Activated naive CD8-positive, alpha-beta T cell treated with anti-CD3 and anti-CD28 coated beads, Interleukin-2, amount 50 U/mL, for 24 hours (primary cell): Measurements from ENCODE around the gene PEX7.
"Not testable (repeated sequence)": the region's sequence is repeated elsewhere in the genome, so short reads cannot be mapped to it uniquely, and the experiment has no call there.

Experiments used
- ATAC-seq: fragments of 150-1000 bp; cut with Tn5 transposase; one replicate; pipeline ENCODE4 v1.10.0; 2021
- DNase-seq: peaks from one replicate; pipeline ENCODE4 v3.0.0; 2021
- H3K27ac Mint-ChIP-seq: one replicate; pipeline ENCODE4 v1.8.0; 2021; ENCODE audit warnings: mild to moderate bottlenecking, mixed read lengths
- H3K27me3 Mint-ChIP-seq: one replicate; pipeline ENCODE4 v1.8.0; 2021; ENCODE audit warnings: mixed read lengths
- H3K36me3 Mint-ChIP-seq: one replicate; pipeline ENCODE4 v1.8.0; 2021; ENCODE audit warnings: low read depth, mixed read lengths
- H3K4me1 Mint-ChIP-seq: one replicate; pipeline ENCODE4 v1.8.0; 2021; ENCODE audit warnings: mixed read lengths
- H3K4me3 Mint-ChIP-seq: one replicate; pipeline ENCODE4 v1.8.0; 2021; ENCODE audit warnings: mild to moderate bottlenecking, moderate library complexity, mixed read lengths
- H3K9me3 Mint-ChIP-seq: one replicate; pipeline ENCODE4 v1.8.0; 2021; ENCODE audit warnings: mixed read lengths

Gene PEX7

GRCh38 chr6:136846477-136846876 is 24.1 kb downstream of the PEX7 start:
- not testable (repeated sequence) for H3K4me1 Mint-ChIP-seq, H3K9me3 Mint-ChIP-seq, DNase-seq, H3K27ac Mint-ChIP-seq, H3K4me3 Mint-ChIP-seq, H3K27me3 Mint-ChIP-seq, ATAC-seq
- H3K36me3 Mint-ChIP-seq = peaks cover 36% of the 10 kb centered on the region

GRCh38 chr6:136849979-136850563 is 27.7 kb downstream of the PEX7 start:
- not testable (repeated sequence) for ATAC-seq, H3K4me1 Mint-ChIP-seq, H3K9me3 Mint-ChIP-seq, H3K4me3 Mint-ChIP-seq, H3K27me3 Mint-ChIP-seq, H3K27ac Mint-ChIP-seq, DNase-seq
- peaks cover 44% of the 10 kb centered on the region for H3K36me3 Mint-ChIP-seq

- no peak overlapping the region for H3K4me3 Mint-ChIP-seq
- H3K27me3 Mint-ChIP-seq = no peaks in the 10 kb centered on the region
- DNase-seq = no peak
- no peak overlapping the region for H3K27ac Mint-ChIP-seq
- peaks cover 7% of the 10 kb centered on the region for H3K4me1 Mint-ChIP-seq
- ATAC-seq = no peak
- no peaks in the 10 kb centered on the region for H3K9me3 Mint-ChIP-seq
- peaks cover 4% of the 10 kb centered on the region for H3K36me3 Mint-ChIP-seq
Measured at GRCh38 chr6:136859430-136859829, 37.0 kb downstream of the PEX7 start.

GRCh38 chr6:136860043-136860442 is 37.7 kb downstream of the PEX7 start:
- Mint-ChIP-seq H3K9me3 (no peaks in the 10 kb centered on the region), H3K27me3 (no peaks in the 10 kb centered on the region), H3K36me3 (peaks cover 2% of the 10 kb centered on the region), H3K4me1 (peaks cover 7% of the 10 kb centered on the region), H3K27ac (no peak overlapping the region), H3K4me3 (no peak overlapping the region)
- DNase-seq (no peak), ATAC-seq (no peak)

GRCh38 chr6:136862662-136863061 is 40.3 kb downstream of the PEX7 start:
- DNase-seq = no peak
- H3K27me3 Mint-ChIP-seq = no peaks in the 10 kb centered on the region
- no peaks in the 10 kb centered on the region for H3K4me1 Mint-ChIP-seq
- no peak overlapping the region for H3K27ac Mint-ChIP-seq
- no peaks in the 10 kb centered on the region for H3K9me3 Mint-ChIP-seq
- no peak for ATAC-seq
- no peak overlapping the region for H3K4me3 Mint-ChIP-seq
- H3K36me3 Mint-ChIP-seq = peaks cover 5% of the 10 kb centered on the region

- Mint-ChIP-seq H3K9me3 (no peaks in the 10 kb centered on the region), H3K27ac (no peak overlapping the region), H3K27me3 (no peaks in the 10 kb centered on the region), H3K4me1 (no peaks in the 10 kb centered on the region), H3K36me3 (peaks cover 5% of the 10 kb centered on the region), H3K4me3 (no peak overlapping the region)
- ATAC-seq (no peak), DNase-seq (no peak)
Measured at GRCh38 chr6:136863752-136864151, 41.4 kb downstream of the PEX7 start.

- DNase-seq (no peak), ATAC-seq (no peak)
- H3K27ac Mint-ChIP-seq = no peak overlapping the region
- no peaks in the 10 kb centered on the region for H3K27me3 Mint-ChIP-seq
- no peaks in the 10 kb centered on the region for H3K4me1 Mint-ChIP-seq
- no peaks in the 10 kb centered on the region for H3K9me3 Mint-ChIP-seq
- peaks cover 6% of the 10 kb centered on the region for H3K36me3 Mint-ChIP-seq
- H3K4me3 Mint-ChIP-seq = no peak overlapping the region
Measured at GRCh38 chr6:136864676-136865075, 42.3 kb downstream of the PEX7 start.

- no peaks in the 10 kb centered on the region for H3K9me3 Mint-ChIP-seq
- H3K4me1 Mint-ChIP-seq = no peaks in the 10 kb centered on the region
- no peaks in the 10 kb centered on the region for H3K27me3 Mint-ChIP-seq
- DNase-seq = no peak
- no peak overlapping the region for H3K27ac Mint-ChIP-seq
- H3K4me3 Mint-ChIP-seq = no peak overlapping the region
- peaks cover 12% of the 10 kb centered on the region for H3K36me3 Mint-ChIP-seq
- ATAC-seq = no peak
Measured at GRCh38 chr6:136866872-136867416, 44.6 kb downstream of the PEX7 start.

- Mint-ChIP-seq H3K4me1 (no peaks in the 10 kb centered on the region), H3K27me3 (no peaks in the 10 kb centered on the region), H3K4me3 (no peak overlapping the region), H3K36me3 (peaks cover 34% of the 10 kb centered on the region), H3K9me3 (peaks cover 15% of the 10 kb centered on the region), H3K27ac (no peak overlapping the region)
- ATAC-seq (no peak), DNase-seq (no peak)
Measured at GRCh38 chr6:136869451-136869850, 47.1 kb downstream of the PEX7 start.

GRCh38 chr6:136873748-136874147 is 51.4 kb downstream of the PEX7 start:
- no peaks in the 10 kb centered on the region for H3K4me1 Mint-ChIP-seq
- no peak overlapping the region for H3K27ac Mint-ChIP-seq
- ATAC-seq = no peak
- peaks cover 40% of the 10 kb centered on the region for H3K36me3 Mint-ChIP-seq
- no peaks in the 10 kb centered on the region for H3K27me3 Mint-ChIP-seq
- no peak overlapping the region for H3K4me3 Mint-ChIP-seq
- H3K9me3 Mint-ChIP-seq = peaks cover 25% of the 10 kb centered on the region
- no peak for DNase-seq

GRCh38 chr6:136876469-136876868 is 54.1 kb downstream of the PEX7 start:
- H3K27ac Mint-ChIP-seq, ATAC-seq, H3K27me3 Mint-ChIP-seq, H3K4me3 Mint-ChIP-seq, H3K4me1 Mint-ChIP-seq, DNase-seq: not testable (repeated sequence)
- Mint-ChIP-seq H3K9me3 (peaks cover 25% of the 10 kb centered on the region), H3K36me3 (peaks cover 36% of the 10 kb centered on the region)

GRCh38 chr6:136880748-136881460 is 58.5 kb downstream of the PEX7 start:
- Mint-ChIP-seq H3K27ac (no peak overlapping the region), H3K4me3 (no peak overlapping the region), H3K4me1 (no peaks in the 10 kb centered on the region), H3K27me3 (no peaks in the 10 kb centered on the region), H3K36me3 (peaks cover 6% of the 10 kb centered on the region), H3K9me3 (peaks cover 7% of the 10 kb centered on the region)
- ATAC-seq = no peak
- no peak for DNase-seq

- no peaks in the 10 kb centered on the region for H3K36me3 Mint-ChIP-seq
- H3K27me3 Mint-ChIP-seq = no peaks in the 10 kb centered on the region
- no peaks in the 10 kb centered on the region for H3K9me3 Mint-ChIP-seq
- ATAC-seq (no peak), DNase-seq (no peak)
- H3K27ac Mint-ChIP-seq = no peak overlapping the region
- H3K4me1 Mint-ChIP-seq = peaks cover 6% of the 10 kb centered on the region
- no peak overlapping the region for H3K4me3 Mint-ChIP-seq
Measured at GRCh38 chr6:136886091-136886490, 63.7 kb downstream of the PEX7 start.

GRCh38 chr6:136887953-136888352 is 65.6 kb downstream of the PEX7 start:
- ATAC-seq (no peak), DNase-seq (no peak)
- H3K9me3 Mint-ChIP-seq = no peaks in the 10 kb centered on the region
- no peak overlapping the region for H3K27ac Mint-ChIP-seq
- no peaks in the 10 kb centered on the region for H3K36me3 Mint-ChIP-seq
- peaks cover 6% of the 10 kb centered on the region for H3K4me1 Mint-ChIP-seq
- H3K4me3 Mint-ChIP-seq = no peak overlapping the region
- H3K27me3 Mint-ChIP-seq = no peaks in the 10 kb centered on the region
